GM21717 (cell line): ENCODE measurements around the gene TBC1D16.

ENCODE experiments used
- ATAC-seq: cut with Tn5 transposase; IDR thresholded peaks from one replicate; pipeline ENCODE4 v1.9.1; 2021; ENCODE audit warnings: mild to moderate bottlenecking, moderate library complexity; ENCODE audit not compliant: unreplicated experiment

Gene TBC1D16

GRCh38 chr17:80026359-80027042 lies 9.2 kb downstream of the TBC1D16 start:
- ATAC-seq, result no peak

DNA sequence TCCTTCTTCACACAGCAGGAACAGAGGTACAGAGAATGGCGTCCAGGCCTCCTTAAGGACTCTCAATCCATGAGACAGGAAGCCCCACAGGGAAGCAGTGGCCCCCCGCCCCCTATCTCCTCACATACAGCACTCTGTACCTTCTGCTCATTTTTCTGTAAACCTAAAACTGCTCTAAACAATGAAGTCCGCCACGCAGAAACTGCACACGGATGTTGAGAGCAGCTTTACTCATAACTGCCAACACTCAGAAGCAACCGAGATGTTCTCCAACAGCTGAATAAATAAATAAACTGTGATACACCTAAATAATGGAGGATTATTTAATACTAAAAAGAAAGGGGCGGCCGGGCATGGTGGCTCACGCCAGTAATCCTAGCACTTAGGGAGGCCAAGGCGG lies 9.9 kb downstream of the TBC1D16 start:
- ATAC-seq, result no peak

GRCh38 chr17:80025140-80025539 lies 10.5 kb downstream of the TBC1D16 start:
- ATAC-seq, result no peak

- ATAC-seq, result no peak
Observed at GRCh38 chr17:80024206-80024972, 11.3 kb downstream of the TBC1D16 start.

DNA sequence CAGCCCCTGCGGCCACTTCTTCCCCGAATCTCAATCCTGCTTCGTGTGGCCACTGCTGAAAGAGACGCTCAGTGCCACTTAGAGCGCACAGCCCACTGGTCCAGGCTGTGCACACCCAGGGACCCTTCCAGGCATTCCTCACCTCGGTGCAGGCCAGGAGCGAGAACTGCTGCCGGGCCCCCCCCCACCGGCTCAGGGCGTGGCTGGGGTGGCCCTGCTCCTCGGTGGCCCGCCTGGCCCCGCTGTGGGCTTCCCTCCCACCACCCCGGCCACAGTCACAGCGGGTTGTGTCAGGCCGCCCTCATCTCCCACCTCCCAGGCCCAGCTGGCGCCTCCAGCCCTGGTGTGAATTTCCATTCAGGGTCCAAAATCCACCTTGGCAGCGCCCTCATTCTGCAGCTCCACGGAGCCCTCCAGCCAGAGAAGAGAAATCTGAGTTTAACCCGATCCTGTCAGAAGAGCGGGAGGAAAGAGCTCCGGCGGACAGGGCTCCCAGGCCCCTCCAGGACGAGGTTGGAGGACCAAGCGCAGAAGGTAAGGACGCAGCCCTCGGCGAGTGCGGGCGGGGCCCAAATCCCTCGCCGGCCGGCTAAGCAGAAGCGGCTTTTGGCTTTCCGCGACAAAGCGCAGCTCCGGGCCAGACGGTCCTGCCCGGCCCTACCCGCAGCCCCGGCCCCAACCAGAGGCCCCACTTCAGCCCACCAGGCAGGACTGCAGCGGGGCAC lies 12.0 kb downstream of the TBC1D16 start:
- no peak for ATAC-seq

DNA sequence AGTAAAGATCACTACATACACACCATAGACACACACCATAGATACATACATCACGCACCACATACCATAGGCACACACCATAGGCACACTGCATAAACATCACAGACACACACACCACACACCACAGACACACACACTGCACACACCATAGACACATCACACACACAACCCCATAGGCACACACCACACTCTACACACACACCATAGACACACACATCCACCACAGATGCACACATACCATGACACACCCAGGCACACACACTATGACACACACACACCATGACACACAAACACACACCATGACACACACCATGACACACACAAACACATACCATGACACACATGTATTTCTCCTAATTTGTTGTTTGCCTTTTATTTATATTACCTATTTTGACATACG lies 14.1 kb downstream of the TBC1D16 start:
- no peak for ATAC-seq

DNA sequence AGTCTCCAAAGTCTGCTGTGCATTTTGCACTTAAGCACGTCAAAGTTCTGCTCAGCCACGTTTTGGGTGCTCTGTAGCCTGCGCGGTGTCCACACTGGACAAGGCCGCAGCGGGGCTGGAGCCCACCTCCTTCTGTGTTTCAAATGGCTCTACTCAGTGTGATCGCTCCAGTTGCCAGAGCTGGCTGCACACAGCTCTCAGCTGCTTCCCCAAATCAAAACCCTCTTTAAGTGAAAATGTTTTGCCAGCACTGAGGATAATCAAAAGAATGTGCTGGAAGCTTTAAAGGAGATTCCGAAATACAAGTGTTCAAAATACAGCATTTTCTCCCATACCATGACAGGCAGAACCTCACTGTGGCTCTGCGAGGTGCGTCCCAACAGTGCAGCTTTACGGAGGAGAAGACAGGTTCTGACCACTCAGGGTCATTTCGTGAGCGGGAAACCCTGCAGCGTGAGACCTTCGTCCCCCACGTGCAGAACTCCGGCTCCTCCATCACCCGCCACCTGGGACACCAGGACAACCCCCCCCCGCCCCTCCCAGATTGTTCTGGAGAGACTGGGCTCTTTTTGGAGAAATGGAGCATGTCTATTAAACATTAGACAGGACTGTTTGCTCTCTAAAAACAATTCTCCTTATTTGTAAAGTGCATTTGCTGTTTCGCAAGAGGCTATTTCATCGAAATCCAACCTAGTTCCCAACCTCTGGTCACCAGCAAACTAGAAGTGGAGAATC lies 16.6 kb downstream of the TBC1D16 start:
- ATAC-seq, result no peak

DNA sequence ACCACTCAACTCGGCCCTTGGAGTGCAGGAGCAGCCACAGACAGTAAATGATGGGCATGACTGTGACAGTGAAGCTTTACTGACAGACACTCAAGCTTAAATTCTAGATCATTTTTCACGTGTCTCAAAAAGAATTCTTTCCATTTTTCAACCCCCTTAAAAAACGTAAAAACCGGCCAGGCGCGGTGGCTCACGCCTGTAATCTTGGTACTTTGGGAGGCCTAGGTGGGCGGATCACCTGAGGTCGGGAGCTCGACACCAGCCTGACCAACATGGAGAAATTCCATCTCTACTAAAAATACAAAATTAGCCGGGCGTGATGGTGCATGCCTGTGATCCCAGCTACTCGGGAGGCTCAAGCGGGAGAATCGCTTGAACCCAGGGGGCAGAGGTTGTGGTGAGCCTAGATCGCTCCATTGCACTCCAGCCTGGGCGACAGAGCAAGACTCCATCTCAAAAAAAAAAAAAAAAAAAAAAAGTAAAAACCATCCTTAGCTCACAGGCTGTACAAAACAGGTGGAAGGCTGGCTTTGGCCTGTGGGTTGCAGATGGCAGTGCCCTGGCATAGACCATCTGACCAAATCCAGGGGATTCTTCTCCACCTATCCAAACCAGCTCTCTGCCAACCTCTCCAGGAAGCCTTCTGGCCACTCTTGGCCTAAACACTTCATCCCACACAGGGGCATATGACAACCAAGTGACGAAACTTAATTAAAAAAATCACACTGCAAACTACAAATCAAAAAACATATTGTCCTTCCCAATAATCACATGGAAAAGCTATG lies 18.3 kb downstream of the TBC1D16 start:
- no peak for ATAC-seq

DNA sequence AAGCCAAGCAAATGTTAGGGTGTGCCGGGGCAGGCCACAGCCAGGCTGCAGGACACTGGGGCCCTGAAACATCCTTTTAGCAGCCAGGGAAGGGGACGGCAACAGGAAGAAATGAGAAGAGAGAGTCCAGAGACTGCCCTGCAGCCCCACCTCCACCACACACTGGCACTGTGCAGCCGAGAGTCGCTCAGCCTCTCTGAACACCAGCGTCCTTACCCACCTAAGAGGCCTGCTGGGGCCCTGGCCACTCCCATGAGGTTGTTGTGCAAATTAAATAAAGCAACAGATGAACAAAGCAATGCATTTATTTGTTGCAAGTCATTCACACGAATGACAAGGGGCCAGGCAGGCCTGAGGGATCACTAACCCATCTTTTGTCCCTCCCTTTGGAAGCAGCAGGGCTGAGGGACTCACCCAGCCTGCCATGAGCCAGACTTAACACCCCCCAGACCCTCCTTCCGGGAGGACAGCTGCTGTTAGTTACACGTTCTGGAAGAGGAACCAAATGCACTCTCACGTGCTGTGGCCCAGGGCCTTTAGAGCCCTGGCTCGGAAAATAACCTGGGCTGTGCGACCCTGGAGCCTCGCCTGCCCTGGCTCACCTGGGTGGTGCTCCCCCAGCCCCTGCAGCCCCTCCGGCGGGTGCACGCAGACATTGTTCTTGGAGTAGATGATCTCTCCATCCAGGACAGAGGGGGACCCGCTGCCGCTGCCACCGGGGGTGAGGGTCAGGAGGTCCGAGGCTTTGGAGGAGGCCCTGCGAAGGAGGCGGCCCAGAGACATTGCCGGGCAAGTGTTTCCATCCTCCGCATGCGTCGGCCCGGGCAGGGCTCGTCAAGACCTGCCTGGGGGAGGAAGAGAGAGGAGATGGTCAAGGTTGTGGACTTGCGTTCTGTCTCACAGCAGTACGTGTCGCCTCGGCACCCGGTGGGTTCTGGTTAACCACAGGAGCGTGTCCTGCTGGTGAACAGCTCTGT lies 22.6 kb downstream of the TBC1D16 start:
- no peak for ATAC-seq

GRCh38 chr17:80011989-80012555 lies 23.6 kb downstream of the TBC1D16 start:
- no peak for ATAC-seq

GRCh38 chr17:80010283-80010858 lies 25.3 kb downstream of the TBC1D16 start:
- ATAC-seq, result no peak

DNA sequence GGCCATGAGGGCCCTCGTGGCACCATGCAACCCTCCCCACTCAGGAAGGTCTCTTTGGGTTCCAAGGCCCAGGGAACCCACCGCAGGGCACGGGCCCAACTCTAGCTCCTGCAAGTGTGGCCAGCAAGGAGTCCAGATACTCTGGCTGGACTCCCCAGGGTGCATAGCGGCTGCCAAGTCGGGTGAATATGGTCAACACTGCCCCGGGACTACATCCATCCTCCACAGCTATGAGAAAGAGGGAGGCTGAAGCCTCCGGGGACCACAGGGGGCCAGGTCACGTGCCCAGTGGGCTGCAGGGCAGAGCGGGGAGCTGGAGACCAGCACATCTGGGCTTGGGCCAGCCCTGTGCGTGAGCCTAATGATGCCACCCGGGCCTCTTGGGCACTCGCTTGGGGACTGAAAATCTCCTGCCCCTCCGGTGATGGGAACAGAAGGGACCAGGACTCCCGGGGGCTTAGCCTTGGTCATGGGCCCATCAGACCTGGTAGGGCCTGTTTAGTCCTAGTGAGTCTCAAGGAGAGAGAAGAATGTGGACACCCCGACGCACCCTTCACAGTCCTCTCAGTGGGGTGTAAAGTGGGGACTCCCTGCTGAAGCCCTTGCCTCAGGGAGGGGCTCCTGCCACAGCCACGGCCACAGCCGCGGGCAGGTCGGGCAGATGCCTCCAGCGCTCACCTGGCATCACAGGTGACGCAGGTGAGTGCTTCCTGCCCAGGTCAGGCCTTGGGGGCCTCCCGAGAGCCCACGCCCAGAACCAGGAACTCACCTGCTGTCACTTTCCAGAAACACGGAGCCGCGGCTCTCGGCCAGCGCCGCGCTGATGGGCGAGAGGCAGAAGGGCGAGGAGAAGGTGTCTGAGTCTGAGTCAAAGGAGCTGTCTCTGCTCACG lies 26.0 kb downstream of the TBC1D16 start:
- ATAC-seq, result no peak

DNA sequence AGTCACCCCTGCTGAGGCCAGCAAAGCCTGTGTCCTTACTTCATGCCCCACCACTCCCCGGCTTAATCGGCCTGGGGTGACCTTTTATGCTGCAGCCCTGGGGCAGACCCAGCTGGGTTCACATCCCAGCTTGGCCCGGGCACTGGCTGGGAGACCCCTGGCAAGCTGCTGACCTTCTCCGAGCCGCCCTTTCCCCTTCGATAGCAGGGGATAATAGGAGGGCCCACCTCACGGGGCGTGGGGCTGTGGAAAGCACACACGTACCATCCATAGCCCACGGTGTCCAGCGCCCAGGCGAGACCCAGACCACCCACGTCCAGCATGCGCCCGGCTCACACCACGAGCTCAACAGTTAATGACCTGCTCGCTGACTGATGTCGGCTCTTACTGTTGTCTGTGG lies 26.8 kb downstream of the TBC1D16 start:
- ATAC-seq, result no peak

GRCh38 chr17:80008383-80008840 lies 27.3 kb downstream of the TBC1D16 start:
- ATAC-seq, result no peak

DNA sequence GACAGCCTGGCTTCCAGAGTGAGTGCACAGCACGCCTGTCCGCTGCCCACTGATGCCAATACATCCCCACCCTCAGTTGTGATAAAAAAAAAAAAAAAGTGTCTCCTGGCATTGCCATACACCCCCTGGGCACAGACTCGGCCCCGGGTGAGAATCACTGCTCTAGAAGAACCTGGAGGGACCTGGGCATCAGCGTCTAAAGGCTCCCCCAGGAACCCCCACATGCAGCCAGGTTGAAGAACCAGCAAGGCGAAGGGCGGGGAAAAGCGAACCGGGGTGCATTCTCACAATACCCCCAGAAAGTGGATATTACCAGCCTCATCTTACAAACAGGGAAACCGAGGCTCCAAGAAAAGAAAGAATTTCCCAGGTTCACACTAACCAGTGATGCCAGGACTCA lies 27.7 kb downstream of the TBC1D16 start:
- ATAC-seq, result no peak

DNA sequence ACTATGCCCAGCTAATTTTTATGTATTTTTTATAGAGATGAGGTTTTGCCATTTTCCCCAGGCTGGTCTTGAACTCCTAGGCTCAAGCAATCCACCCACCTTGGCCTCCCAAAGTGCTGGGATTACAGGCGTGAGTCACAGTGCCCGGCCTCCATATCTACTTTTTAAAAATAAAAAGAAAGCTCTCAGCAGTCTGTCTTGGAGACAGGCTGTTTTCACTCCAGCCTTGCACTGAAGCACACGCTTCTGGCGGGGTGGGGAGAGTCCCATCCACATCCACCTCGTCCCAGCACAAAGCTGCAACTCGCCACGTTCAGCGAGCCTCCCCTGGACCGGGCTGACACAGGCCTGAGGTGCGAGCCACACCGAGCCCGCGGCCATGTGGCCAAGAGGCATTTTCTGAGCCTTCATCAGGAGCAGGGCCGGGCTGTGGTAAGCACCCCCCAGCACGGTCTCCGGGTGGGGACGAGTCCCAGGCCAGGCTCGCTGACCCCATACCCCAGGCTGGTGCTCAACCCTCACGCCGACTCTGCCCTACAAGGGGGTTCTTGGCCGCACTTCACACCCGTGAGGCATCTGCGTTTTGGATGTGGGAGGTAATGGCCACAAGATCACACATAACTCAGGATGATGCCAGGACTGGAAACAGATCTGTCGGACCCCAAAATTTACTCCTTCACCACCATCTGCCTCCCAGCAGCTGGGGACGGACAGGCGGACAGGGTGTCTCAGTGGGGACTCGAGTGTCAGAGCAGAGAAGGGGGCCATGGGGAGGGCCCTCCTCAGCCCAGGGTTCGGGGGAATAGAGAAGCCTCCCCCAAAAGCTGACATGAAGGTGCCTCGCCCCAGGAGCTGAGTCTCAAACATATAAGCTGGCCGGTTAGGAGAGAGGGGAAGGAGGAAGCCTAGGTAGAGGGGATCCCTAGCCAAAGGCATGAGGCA lies 28.6 kb downstream of the TBC1D16 start:
- no peak for ATAC-seq
